PC-9 (cell line): ENCODE measurements around the gene WDR44. TPM values are rescaled to one million over a fixed set of nuclear protein-coding genes. Genes with fewer than 3 reads are reported as not detected.
"Not testable (repeated sequence)": the region's sequence is repeated elsewhere in the genome, so short reads cannot be mapped to it uniquely, and the experiment has no call there.

Experiments used
- BruUV-seq: library from RNA; stranded (reverse); fragments of 400-500 nt; replicated peaks from 2 replicates; lab custom pipeline; 2021; lab: Mats Ljungman, UMichigan
- CTCF ChIA-PET: fragments of 300-600 bp; sonication (Branson Sonifier 250); formaldehyde crosslinking; loops from one replicate; lab custom pipeline; 2022; ENCODE audit warnings: antibody characterized with exemption; lab: Charles Lee
- POLR2A ChIA-PET: fragments of 300-600 bp; sonication (Branson Sonifier 250); formaldehyde crosslinking; loops from one replicate; lab custom pipeline; 2022; ENCODE audit warnings: antibody characterized with exemption; ENCODE audit not compliant: unreplicated experiment; lab: Charles Lee
- DNase-seq, 2 experiments: peaks; one replicate each; pipeline versions ENCODE4 v3.0.0 to v3.0.0-alpha.2; 2015 to 2022; ENCODE audit warnings: mixed read lengths in 1 of 2
- H2AFZ ChIP-seq: fragments of 200-600 bp; sonication (generic); 2 replicates; pipeline ENCODE4 v1.8.1; 2017; ENCODE audit warnings: antibody characterized with exemption
- H3F3A ChIP-seq: fragments of 200-600 bp; sonication (generic); 2 replicates; pipeline ENCODE4 v1.8.1; 2017; ENCODE audit warnings: antibody characterized with exemption, mild to moderate bottlenecking, low read depth; ENCODE audit not compliant: insufficient read depth
- H3K27ac ChIP-seq: fragments of 200-600 bp; sonication (generic); 2 replicates; pipeline ENCODE4 v1.6.1; 2016; ENCODE audit warnings: mixed run types
- H3K27me3 ChIP-seq: fragments of 200-600 bp; sonication (generic); 2 replicates; pipeline ENCODE4 v1.6.1; 2016; ENCODE audit warnings: low read depth, mixed run types; ENCODE audit not compliant: insufficient read depth
- H3K36me3 ChIP-seq: fragments of 200-600 bp; sonication (generic); 2 replicates; pipeline ENCODE4 v1.6.1; 2016; ENCODE audit warnings: low read depth, mixed run types
- H3K4me1 ChIP-seq: fragments of 200-600 bp; sonication (generic); replicated peaks from 2 replicates; pipeline ENCODE4 v1.6.1; 2016; ENCODE audit warnings: mixed run types; ENCODE audit not compliant: insufficient read depth
- H3K4me2 ChIP-seq: fragments of 200-600 bp; sonication (generic); 2 replicates; pipeline ENCODE4 v1.6.1; 2017; ENCODE audit warnings: mixed run types
- H3K4me3 ChIP-seq: fragments of 200-600 bp; sonication (generic); 2 replicates; pipeline ENCODE4 v1.6.1; 2016; ENCODE audit warnings: mixed run types
- H3K79me2 ChIP-seq: fragments of 200-600 bp; sonication (generic); 2 replicates; pipeline ENCODE4 v1.6.1; 2017; ENCODE audit warnings: low read depth, mixed run types
- H3K9me2 ChIP-seq: fragments of 200-600 bp; sonication (generic); 2 replicates; pipeline ENCODE4 v1.8.1; 2017; ENCODE audit warnings: mild to moderate bottlenecking; ENCODE audit not compliant: insufficient read depth
- H3K9me3 ChIP-seq: fragments of 200-600 bp; sonication (generic); 2 replicates; pipeline ENCODE4 v1.8.1; 2016; ENCODE audit warnings: low read depth; ENCODE audit not compliant: insufficient read depth
- H4K20me1 ChIP-seq: fragments of 200-600 bp; sonication (generic); 2 replicates; pipeline ENCODE4 v1.8.1; 2017; ENCODE audit not compliant: insufficient read depth
- EZH2 ChIP-seq: fragments of 200-600 bp; sonication (generic); IDR thresholded peaks from 2 replicates; pipeline ENCODE4 v1.8.0; 2017; ENCODE audit warnings: antibody characterized with exemption, low read depth
- intact Hi-C: fragments of 100-400 bp; cut with micrococcal nuclease; formaldehyde crosslinking; loops from one replicate; pipeline ENCODE4 v1.10.0; 2022; ENCODE audit not compliant: unreplicated experiment
- total RNA-seq: library from RNA; stranded (reverse); gene quantifications from 2 replicates; pipeline ENCODE4 v1.2.3, GENCODE V29; 2021
- TF ChIP-seq, protein P1 (sequence below): fragments of 200-600 bp; sonication (generic); conservative IDR thresholded peaks from 2 replicates; pipeline ENCODE4 v1.6.1; 2017; ENCODE audit warnings: mixed run types, antibody characterized with exemption, mild to moderate bottlenecking, moderate library complexity

Gene WDR44
- total RNA-seq, 1 experiment from 2014 or later, result 30.9 TPM

- no peaks in the 10 kb centered on the region for H3K36me3 ChIP-seq
Measured at GRCh38 chrX:118464501-118464900, 118.6 kb downstream of the WDR44 start.

DNA sequence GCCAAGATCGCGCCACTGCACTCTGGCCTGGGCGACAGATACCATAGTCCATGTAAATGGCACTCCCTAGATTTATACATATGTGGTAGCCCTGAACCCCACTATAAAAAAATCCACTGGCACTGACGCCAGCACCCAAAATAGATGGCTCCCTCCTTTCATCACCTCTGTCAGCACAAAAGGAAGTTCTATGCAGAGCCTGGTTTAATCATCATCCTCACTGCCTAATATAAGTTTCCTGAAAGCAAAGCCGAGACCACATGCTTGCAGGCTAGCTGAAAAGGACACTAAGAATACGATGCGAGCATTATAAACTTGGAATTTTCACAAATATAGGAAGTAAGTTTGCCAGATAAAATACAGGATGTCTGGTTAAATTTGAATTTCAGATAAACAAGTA, 122.2 kb downstream of the WDR44 start:
- no peak for TF ChIP-seq EZH2
- TF ChIP-seq, protein P1, sequence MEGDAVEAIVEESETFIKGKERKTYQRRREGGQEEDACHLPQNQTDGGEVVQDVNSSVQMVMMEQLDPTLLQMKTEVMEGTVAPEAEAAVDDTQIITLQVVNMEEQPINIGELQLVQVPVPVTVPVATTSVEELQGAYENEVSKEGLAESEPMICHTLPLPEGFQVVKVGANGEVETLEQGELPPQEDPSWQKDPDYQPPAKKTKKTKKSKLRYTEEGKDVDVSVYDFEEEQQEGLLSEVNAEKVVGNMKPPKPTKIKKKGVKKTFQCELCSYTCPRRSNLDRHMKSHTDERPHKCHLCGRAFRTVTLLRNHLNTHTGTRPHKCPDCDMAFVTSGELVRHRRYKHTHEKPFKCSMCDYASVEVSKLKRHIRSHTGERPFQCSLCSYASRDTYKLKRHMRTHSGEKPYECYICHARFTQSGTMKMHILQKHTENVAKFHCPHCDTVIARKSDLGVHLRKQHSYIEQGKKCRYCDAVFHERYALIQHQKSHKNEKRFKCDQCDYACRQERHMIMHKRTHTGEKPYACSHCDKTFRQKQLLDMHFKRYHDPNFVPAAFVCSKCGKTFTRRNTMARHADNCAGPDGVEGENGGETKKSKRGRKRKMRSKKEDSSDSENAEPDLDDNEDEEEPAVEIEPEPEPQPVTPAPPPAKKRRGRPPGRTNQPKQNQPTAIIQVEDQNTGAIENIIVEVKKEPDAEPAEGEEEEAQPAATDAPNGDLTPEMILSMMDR, result no peak
- DNase-seq, result no peak
- no peaks in the 10 kb centered on the region for H3K79me2 ChIP-seq
- no peaks in the 10 kb centered on the region for H3F3A ChIP-seq
- no peak overlapping the region for H2AFZ ChIP-seq
- ChIA-PET POLR2A (no interaction called here), CTCF (no interaction called here)
- H3K27me3 ChIP-seq, result no peaks in the 10 kb centered on the region
- no peak overlapping the region for H3K4me3 ChIP-seq
- no peaks in the 10 kb centered on the region for H3K9me3 ChIP-seq
- H3K4me2 ChIP-seq, result no peak overlapping the region
- H3K36me3 ChIP-seq, result no peaks in the 10 kb centered on the region
- no peak overlapping the region for H3K27ac ChIP-seq
- no TSS peak for BruUV-seq
- no peaks in the 10 kb centered on the region for H3K9me2 ChIP-seq
- H3K4me1 ChIP-seq, result no peaks in the 10 kb centered on the region
- H4K20me1 ChIP-seq, result no peaks in the 10 kb centered on the region
- intact Hi-C loops, result no loop called here

More at GRCh38 chrX:118464501-118464900, 118.6 kb downstream of the WDR44 start:
- Histone ChIP-seq H3K4me3 (no peak overlapping the region), H3F3A (no peaks in the 10 kb centered on the region), H3K9me3 (no peaks in the 10 kb centered on the region), H4K20me1 (no peaks in the 10 kb centered on the region), H3K27me3 (no peaks in the 10 kb centered on the region), H3K4me2 (no peak overlapping the region), H2AFZ (no peak overlapping the region), H3K4me1 (no peaks in the 10 kb centered on the region), H3K9me2 (no peaks in the 10 kb centered on the region), H3K79me2 (no peaks in the 10 kb centered on the region), H3K27ac (no peak overlapping the region)
- BruUV-seq, result no TSS peak
- ChIA-PET CTCF (interaction anchor here (0.6 kb wide), 1 partner anchor 136 kb away, joined by 7 read pairs; no protein-coding TSS in a partner anchor), POLR2A (no interaction called here)
- intact Hi-C loops, result no loop called here
- TF ChIP-seq EZH2, result no peak
- TF ChIP-seq, protein P1, result no peak
- no peak for DNase-seq

- POLR2A ChIA-PET, result interaction anchor here (0.7 kb wide), 1 partner anchor 30 kb away, joined by 4 read pairs; no protein-coding TSS in a partner anchor
- H3K27me3 ChIP-seq, H3K9me2 ChIP-seq, H3K4me2 ChIP-seq, intact Hi-C loops, H3K27ac ChIP-seq, H4K20me1 ChIP-seq, DNase-seq, H3K36me3 ChIP-seq, CTCF ChIA-PET, H3F3A ChIP-seq, H3K4me3 ChIP-seq, H3K9me3 ChIP-seq, H2AFZ ChIP-seq, BruUV-seq, H3K79me2 ChIP-seq: not testable (repeated sequence)
- peaks cover 10% of the 10 kb centered on the region; the same call in 1 of the 2 replicates for H3K4me1 ChIP-seq
Measured at GRCh38 chrX:118470721-118471347, 124.9 kb downstream of the WDR44 start.
